Bronchus fibroblast of lung (primary cell): ENCODE data around the gene MYL11. TPM values are rescaled to one million over a fixed set of nuclear protein-coding genes. Genes with fewer than 3 reads are reported as not detected.

Experiments
- total RNA-seq: library from RNA; depleted of rRNA; stranded (reverse); fragments of >200 nt; gene quantifications from 2 replicates; pipeline ENCODE4 v1.2.3, GENCODE V29; 2015

Gene MYL11
- not detected in 2 replicates for total RNA-seq

GRCh38 chr16:30374538-30374937, at the start of gene MYL11:
MYL11 (plus strand) TSS chr16:30374802; CDS start chr16:30374858, 56 bp downstream.

GRCh38 chr16:30355144-30355953, 19.3 kb upstream of the MYL11 start, which contains the start of gene CD2BP2:
CD2BP2 (minus strand) TSS chr16:30355308; CDS start chr16:30354681, 627 bp downstream.

GRCh38 chr16:30370456-30371247, 4.0 kb upstream of the MYL11 start, which contains the start of gene TBC1D10B:
TBC1D10B (minus strand) TSS chr16:30370494; CDS start chr16:30370183, 311 bp downstream.

GRCh38 chr16:30382111-30382881, 7.7 kb downstream of the MYL11 start, which contains the start of gene SEPTIN1:
SEPTIN1 (minus strand) TSS chr16:30382561; CDS start chr16:30382542, 19 bp downstream.

GRCh38 chr16:30395155-30395991, 20.8 kb downstream of the MYL11 start, which contains the start of gene ZNF48:
ZNF48 (plus strand) TSS chr16:30395420; CDS start chr16:30395795, 375 bp downstream.

GRCh38 chr16:30407102-30407803, 32.7 kb downstream of the MYL11 start, which contains the start of gene ZNF771:
ZNF771 (plus strand) TSS chr16:30407606; CDS start chr16:30408054, 448 bp downstream.

Other genes with a start within 250 kb of the MYL11 start
- gene CORO1A, start 191.2 kb upstream of the MYL11 start, total RNA-seq = 7.4 and 7.7 TPM in 2 replicates
- gene BOLA2B, start 181.1 kb upstream of the MYL11 start, total RNA-seq = 442 and 580 TPM in 2 replicates
- 32.0 and 42.2 TPM in 2 replicates for gene SLX1A, start 180.9 kb upstream of the MYL11 start, total RNA-seq
- 1.2 and 1.8 TPM in 2 replicates for gene SULT1A3, start 175.5 kb upstream of the MYL11 start, total RNA-seq
- gene NPIPB13, start 126.3 kb upstream of the MYL11 start, total RNA-seq = 0.30 TPM in 1 of 2 replicates, not detected in the other
- gene CD2BP2, start 19.5 kb upstream of the MYL11 start, total RNA-seq = 49.8 and 53.5 TPM in 2 replicates
- 40.9 and 44.0 TPM in 2 replicates for gene TBC1D10B, start 4.3 kb upstream of the MYL11 start, total RNA-seq
- gene SEPTIN1, start 7.8 kb downstream of the MYL11 start, total RNA-seq = 0.15 TPM in 1 of 2 replicates, not detected in the other
- gene ZNF48, start 20.6 kb downstream of the MYL11 start, total RNA-seq = 4.4 and 5.6 TPM in 2 replicates
- gene ZNF771, start 32.8 kb downstream of the MYL11 start, total RNA-seq = 8.6 and 9.2 TPM in 2 replicates
- 54.4 and 54.8 TPM in 2 replicates for gene DCTPP1, start 55.2 kb downstream of the MYL11 start, total RNA-seq
- 18.3 and 18.6 TPM in 2 replicates for gene SEPHS2, start 71.1 kb downstream of the MYL11 start, total RNA-seq
- gene ITGAL, start 97.9 kb downstream of the MYL11 start, total RNA-seq = not detected in 2 replicates
- 22.9 and 27.9 TPM in 2 replicates for gene ZNF768, start 151.8 kb downstream of the MYL11 start, total RNA-seq
- 7.3 and 8.1 TPM in 2 replicates for gene ZNF747, start 160.1 kb downstream of the MYL11 start, total RNA-seq
- 5.5 and 6.2 TPM in 2 replicates for gene ZNF764, start 183.6 kb downstream of the MYL11 start, total RNA-seq
- gene ZNF688, start 196.9 kb downstream of the MYL11 start, total RNA-seq = 11.1 and 14.0 TPM in 2 replicates
- 4.9 and 6.2 TPM in 2 replicates for gene ZNF785, start 210.9 kb downstream of the MYL11 start, total RNA-seq
- 6.4 and 7.3 TPM in 2 replicates for gene ZNF689, start 235.6 kb downstream of the MYL11 start, total RNA-seq